GM12878 (cell line): ENCODE results near the gene GFM1. TPM values are rescaled to one million over a fixed set of nuclear protein-coding genes. Genes with fewer than 3 reads are reported as not detected.

Experiments
- ATAC-seq: fragments of 200-7000 bp; cut with Tn5 transposase; 3 replicates; pipeline ENCODE4 v1.9.1; 2020; ENCODE audit warnings: mild to moderate bottlenecking, moderate library complexity
- BruUV-seq: library from RNA; stranded (reverse); fragments of 400-500 nt; replicated peaks from 2 replicates; lab custom pipeline; 2021; lab: Mats Ljungman, UMichigan
- CTCF ChIA-PET: fragments of 300-600 bp; sonication (Branson Sonifier 250); formaldehyde crosslinking; extraction: SDS; loops from one replicate; lab custom pipeline; 2021; ENCODE audit warnings: inconsistent platforms; lab: Yijun Ruan, JAX
- POLR2A ChIA-PET: fragments of 350-600 bp; formaldehyde crosslinking; extraction: SDS; loops from one replicate; lab custom pipeline; 2021; ENCODE audit warnings: inconsistent platforms; lab: Charles Lee
- RAD21 ChIA-PET: fragments of 300-600 bp; sonication (Branson Sonifier 250); formaldehyde crosslinking; loops from one replicate; lab custom pipeline; 2023; ENCODE audit warnings: antibody characterized with exemption; ENCODE audit not compliant: unreplicated experiment; lab: Charles Lee
- SMC1A ChIA-PET: fragments of 300-600 bp; sonication (Branson Sonifier 250); formaldehyde crosslinking; loops from one replicate; lab custom pipeline; 2023; ENCODE audit not compliant: unreplicated experiment, uncharacterized antibody; lab: Charles Lee
- DNase-seq: peaks from one replicate; pipeline ENCODE4 v3.0.0-alpha.2; 2011; ENCODE audit warnings: low read depth, low spot score
- FAIRE-seq: peaks from 3 replicates; lab custom pipeline; 2011; peaks lifted over from hg19 to GRCh38; lab: Jason Lieb, UNC
- H2AFZ ChIP-seq: 2 replicates; pipeline ENCODE4 v1.6.0; 2011; ENCODE audit warnings: low read depth, low read length, control low read depth; ENCODE audit not compliant: control insufficient read depth
- H3K27ac ChIP-seq: 2 replicates; pipeline ENCODE4 v1.5.1; 2011; ENCODE audit warnings: control low read depth; ENCODE audit not compliant: control insufficient read depth, insufficient read depth
- H3K27me3 ChIP-seq, 2 experiments: replicated peaks in 1 of 2; 2 replicates each; pipeline versions ENCODE4 v1.6.0 to v1.6.1; 2011; ENCODE audit warnings: low read length in 1 of 2; ENCODE audit not compliant: control insufficient read depth in 2 of 2, insufficient read depth in 2 of 2
- H3K36me3 ChIP-seq, 2 experiments: 2 replicates each; pipeline ENCODE4 v1.5.1; 2011; ENCODE audit warnings: low read length in 1 of 2; ENCODE audit not compliant: control insufficient read depth in 2 of 2, insufficient read depth in 2 of 2
- H3K4me1 ChIP-seq: 2 replicates; pipeline ENCODE4 v1.6.1; 2011; ENCODE audit warnings: mild to moderate bottlenecking, low read length, moderate library complexity, mixed read lengths; ENCODE audit not compliant: control insufficient read depth, insufficient read depth
- H3K4me2 ChIP-seq: 2 replicates; pipeline ENCODE4 v1.6.0; 2011; ENCODE audit warnings: control low read depth; ENCODE audit not compliant: control insufficient read depth, insufficient read depth
- H3K4me3 ChIP-seq: fragments of 200-600 bp; sonication (generic); 2 replicates; pipeline ENCODE4 v1.5.1; 2016
- H3K79me2 ChIP-seq: 2 replicates; pipeline ENCODE4 v1.6.0; 2011; ENCODE audit warnings: low read length; ENCODE audit not compliant: control insufficient read depth, insufficient read depth
- H3K9ac ChIP-seq: 2 replicates; pipeline ENCODE4 v1.8.0; 2011; ENCODE audit warnings: low read length, control low read depth, mixed read lengths; ENCODE audit not compliant: control insufficient read depth, insufficient read depth
- H3K9me3 ChIP-seq: replicated peaks from 3 replicates; pipeline ENCODE4 v1.5.1; 2011; ENCODE audit warnings: mild to moderate bottlenecking, low read length; ENCODE audit not compliant: control insufficient read depth, insufficient read depth
- H4K20me1 ChIP-seq: 2 replicates; pipeline ENCODE4 v1.6.0; 2011; ENCODE audit not compliant: control insufficient read depth, insufficient read depth
- BCL3 ChIP-seq: IDR thresholded peaks from 2 replicates; pipeline ENCODE4 v1.6.1; 2011; ENCODE audit warnings: borderline replicate concordance, low read depth, mild to moderate bottlenecking, moderate library complexity, low read length; ENCODE audit not compliant: insufficient read depth, poor library complexity, severe bottlenecking
- EGR1 ChIP-seq, 2 experiments: IDR thresholded peaks; 1 replicate in 1 of 2; 2 replicates in 1 of 2; pipeline ENCODE4 v1.6.1; 2011 to 2012; ENCODE audit warnings: low read depth in 2 of 2, low read length in 2 of 2, borderline replicate concordance in 1 of 2, mild to moderate bottlenecking in 1 of 2, moderate library complexity in 1 of 2
- EZH2 ChIP-seq: IDR thresholded peaks from 2 replicates; pipeline ENCODE4 v1.6.1; 2012; ENCODE audit warnings: low read depth, mild to moderate bottlenecking, control low read depth, inconsistent platforms, low read length, borderline replicate concordance; ENCODE audit not compliant: control insufficient read depth
- GATAD2B ChIP-seq: fragments of 450-650 bp; conservative IDR thresholded peaks from 2 replicates; pipeline ENCODE4 v1.6.1; 2017; ENCODE audit warnings: low read depth, mild to moderate bottlenecking, moderate library complexity
- HDGF ChIP-seq: fragments of 450-650 bp; IDR thresholded peaks from 2 replicates; pipeline ENCODE4 v1.6.1; 2016; ENCODE audit warnings: antibody characterized with exemption
- JUNB ChIP-seq: IDR thresholded peaks from 2 replicates; pipeline ENCODE4 v1.6.1; 2016; ENCODE audit warnings: antibody characterized with exemption, mild to moderate bottlenecking
- NFIC ChIP-seq: IDR thresholded peaks from 2 replicates; pipeline ENCODE4 v1.6.1; 2012; ENCODE audit warnings: low read depth, mild to moderate bottlenecking, inconsistent platforms, low read length, moderate library complexity
- NR2F1 ChIP-seq: fragments of 450-650 bp; conservative IDR thresholded peaks from 2 replicates; pipeline ENCODE4 v1.6.1; 2017; ENCODE audit warnings: mild to moderate bottlenecking
- PML ChIP-seq: IDR thresholded peaks from 2 replicates; pipeline ENCODE4 v1.6.1; 2012; ENCODE audit warnings: low read length, inconsistent platforms
- RUNX3 ChIP-seq: IDR thresholded peaks from 2 replicates; pipeline ENCODE4 v1.6.1; 2012; ENCODE audit warnings: low read length, inconsistent platforms
- TCF7 ChIP-seq: IDR thresholded peaks from 2 replicates; pipeline ENCODE4 v1.6.1; 2014; ENCODE audit warnings: antibody characterized with exemption, borderline replicate concordance
- USF1 ChIP-seq: IDR thresholded peaks from 2 replicates; pipeline ENCODE4 v1.6.1; 2011; ENCODE audit warnings: borderline replicate concordance, low read depth, mild to moderate bottlenecking, moderate library complexity, mixed read lengths, low read length; ENCODE audit not compliant: insufficient read depth; ENCODE audit errors: extremely low read length
- ZNF217 ChIP-seq: fragments of 450-650 bp; IDR thresholded peaks from 2 replicates; pipeline ENCODE4 v1.6.1; 2017; ENCODE audit warnings: antibody characterized with exemption, mild to moderate bottlenecking
- ZNF384 ChIP-seq: IDR thresholded peaks from 2 replicates; pipeline ENCODE4 v1.6.1; 2012; ENCODE audit warnings: low read depth, mild to moderate bottlenecking, low read length, improper control_type of control experiment, borderline replicate concordance
- ZZZ3 ChIP-seq: IDR thresholded peaks from 2 replicates; pipeline ENCODE4 v1.6.1; 2011; ENCODE audit warnings: low read depth; ENCODE audit not compliant: control insufficient read depth, insufficient read length
- whole genome bisulfite sequencing: methylation state at CpG from one replicate; pipeline ENCODE4 v1.1.6; 2016; ENCODE audit warnings: low lambda C conversion rate; ENCODE audit not compliant: insufficient replicate concordance, insufficient coverage; ENCODE audit errors: missing lambda C conversion rate; 5-methylcytosine and 5-hydroxymethylcytosine counted together
- in situ Hi-C: fragments of 300-500 bp; cut with MboI; formaldehyde crosslinking; loops from 9 replicates; pipeline ENCODE4 v1.14.3; 2018; ENCODE audit warnings: mixed read lengths
- intact Hi-C: fragments of 100-400 bp; cut with micrococcal nuclease; formaldehyde crosslinking; loops from one replicate; pipeline ENCODE4 v1.14.2; 2022; ENCODE audit not compliant: unreplicated experiment
- polyA plus RNA-seq, 11 experiments: library from polyadenylated mRNA; depleted of rRNA in 4 of 11; unstranded in 6 of 11; stranded (reverse) in 5 of 11; fragments of >200 nt; fragmentation: Nextera tagmentation in 4 of 11; fragmentation: Illumina TruSeq in 1 of 11; extraction: Ambion mirVana in 4 of 11; extraction: Trizol in 1 of 11; gene quantifications; 1 replicate in 1 of 11; 2 replicates in 10 of 11; pipeline versions ENCODE4 v1.2.1 to v1.2.3, GENCODE V29; 2011 to 2016; ENCODE audit warnings: inconsistent platforms in 2 of 11, missing spikeins in 2 of 11, low read depth in 1 of 11
- total RNA-seq, 4 experiments: library from RNA; depleted of rRNA in 3 of 4; stranded (reverse); fragments of >200 nt in 3 of 4; fragmentation: Illumina TruSeq in 1 of 4; extraction: Trizol in 1 of 4; gene quantifications; 2 replicates each; pipeline versions ENCODE4 v1.2.1 to v1.2.3, GENCODE V29; 2013 to 2021
- TF ChIP-seq, protein P1 (sequence below), 3 experiments: IDR thresholded peaks in 2 of 3; conservative IDR thresholded peaks in 1 of 3; 2 replicates each; pipeline ENCODE4 v1.5.1; 2011; ENCODE audit warnings: low read depth in 3 of 3, low read length in 3 of 3, mild to moderate bottlenecking in 3 of 3, control low read depth in 2 of 3, moderate library complexity in 2 of 3, inconsistent platforms in 1 of 3, mixed read lengths in 1 of 3; ENCODE audit not compliant: control insufficient read depth in 2 of 3, insufficient read depth in 1 of 3; ENCODE audit errors: extremely low read depth in 1 of 3

The GFM1 gene
- total and polyA plus RNA-seq, 10 of the 15 experiments (the other 5 are each of a cell fraction or from before 2014, with no cell fraction given), result 36.9 to 87.2 (median 57.3) TPM

DNA sequence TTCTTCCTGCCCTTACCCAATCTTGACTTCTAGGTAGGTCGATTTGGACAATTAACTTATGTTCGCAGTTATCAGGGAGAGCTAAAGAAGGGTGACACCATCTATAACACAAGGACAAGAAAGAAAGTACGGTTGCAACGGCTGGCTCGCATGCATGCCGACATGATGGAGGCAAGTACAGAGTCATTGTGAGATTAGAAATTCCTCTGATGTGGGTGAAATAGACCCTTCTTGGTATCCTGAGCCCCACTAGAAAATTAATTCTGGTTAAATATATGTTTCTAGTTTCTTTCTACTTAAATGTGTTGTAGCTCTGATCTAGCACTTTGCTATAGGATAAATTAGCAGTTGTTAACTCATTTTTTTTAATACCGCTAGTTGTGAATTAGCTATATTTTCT is 14.6 kb downstream of the GFM1 start:
- in situ Hi-C loops (no loop called here), intact Hi-C loops (loop anchor here (1.0 kb wide), 1 partner anchor 132 kb away; no protein-coding TSS in a partner anchor)
- no peak for FAIRE-seq

More for the DNA sequence above, 14.6 kb downstream of the GFM1 start:
- H2AFZ ChIP-seq, result no peak overlapping the region
- H3K4me1 ChIP-seq, result no peaks in the 10 kb centered on the region
- no peak overlapping the region for H3K4me2 ChIP-seq
- no peaks in the 10 kb centered on the region for H3K9me3 ChIP-seq
- H3K79me2 ChIP-seq, result no peaks in the 10 kb centered on the region
- WGBS, result 85% methylated on average over 7 of the region's 7 CpGs
- ATAC-seq (no peak; the same call in 2 of the 3 replicates), DNase-seq (no peak)
- no peaks in the 10 kb centered on the region for H3K27me3 ChIP-seq
- RAD21 ChIA-PET, result interaction anchor here (2.0 to 2.3 kb wide), 2 partner anchors 131 to 133 kb away, joined by 8 to 19 read pairs; no protein-coding TSS in a partner anchor
- TF ChIP-seq RUNX3, result peak; percentile 80
- TF ChIP-seq HDGF, result no peak
- no peak for TF ChIP-seq EZH2
- no peak for TF ChIP-seq ZNF384
- TF ChIP-seq JUNB, result peak; percentile 35; the same call in 1 of the 2 replicates
- TF ChIP-seq, protein P1, sequence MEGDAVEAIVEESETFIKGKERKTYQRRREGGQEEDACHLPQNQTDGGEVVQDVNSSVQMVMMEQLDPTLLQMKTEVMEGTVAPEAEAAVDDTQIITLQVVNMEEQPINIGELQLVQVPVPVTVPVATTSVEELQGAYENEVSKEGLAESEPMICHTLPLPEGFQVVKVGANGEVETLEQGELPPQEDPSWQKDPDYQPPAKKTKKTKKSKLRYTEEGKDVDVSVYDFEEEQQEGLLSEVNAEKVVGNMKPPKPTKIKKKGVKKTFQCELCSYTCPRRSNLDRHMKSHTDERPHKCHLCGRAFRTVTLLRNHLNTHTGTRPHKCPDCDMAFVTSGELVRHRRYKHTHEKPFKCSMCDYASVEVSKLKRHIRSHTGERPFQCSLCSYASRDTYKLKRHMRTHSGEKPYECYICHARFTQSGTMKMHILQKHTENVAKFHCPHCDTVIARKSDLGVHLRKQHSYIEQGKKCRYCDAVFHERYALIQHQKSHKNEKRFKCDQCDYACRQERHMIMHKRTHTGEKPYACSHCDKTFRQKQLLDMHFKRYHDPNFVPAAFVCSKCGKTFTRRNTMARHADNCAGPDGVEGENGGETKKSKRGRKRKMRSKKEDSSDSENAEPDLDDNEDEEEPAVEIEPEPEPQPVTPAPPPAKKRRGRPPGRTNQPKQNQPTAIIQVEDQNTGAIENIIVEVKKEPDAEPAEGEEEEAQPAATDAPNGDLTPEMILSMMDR (IDR thresholded peaks at IDR 0.05 in 2 of 3, conservative IDR thresholded peaks at IDR 0.05 in 1 of 3; ENCODE audit: control insufficient read depth in 2 of 3, extremely low read depth in 1 of 3, insufficient read depth in 1 of 3, low read depth in 3 of 3, low read length in 3 of 3), result no peak
- no peak for TF ChIP-seq ZNF217
- no peak for TF ChIP-seq GATAD2B
- peak; percentile 30; the same call in 1 of the 2 replicates for TF ChIP-seq NFIC
- no peak for TF ChIP-seq BCL3
- no peak for TF ChIP-seq ZZZ3
- no peak for TF ChIP-seq NR2F1
- no peak for TF ChIP-seq PML
- peak; percentile 92 for TF ChIP-seq TCF7
- no peak for TF ChIP-seq EGR1 (IDR thresholded peaks at IDR 0.05; ENCODE audit: borderline replicate concordance in 1 of 2, low read depth in 2 of 2, low read length in 2 of 2)
- TF ChIP-seq USF1, result no peak
- no peak overlapping the region for H3K27ac ChIP-seq
- peaks cover 1 to 28% of the 10 kb centered on the region in 2 experiments for H3K36me3 ChIP-seq
- H3K4me3 ChIP-seq, result no peak overlapping the region
- POLR2A ChIA-PET, result interaction anchor here (1.1 kb wide), 2 partner anchors 11 to 14 kb away, joined by 3 read pairs; partner anchors contain the start of gene LXN
- H4K20me1 ChIP-seq, result no peaks in the 10 kb centered on the region
- CTCF ChIA-PET, result interaction anchor here (0.8 to 4.1 kb wide), 18 partner anchors 11 to 602 kb away, joined by 3 to 78 read pairs (median 6); partner anchors contain the start of genes GFM1, LXN and MFSD1
- no peak overlapping the region for H3K9ac ChIP-seq
- SMC1A ChIA-PET, result interaction anchor here (0.7 to 2.3 kb wide), 9 partner anchors 10 to 188 kb away, joined by 3 to 16 read pairs (median 3); no protein-coding TSS in a partner anchor
- BruUV-seq, result no TSS peak
